ENCODE data around the gene OPTN. TPM values are rescaled to one million over a fixed set of nuclear protein-coding genes. Genes with fewer than 3 reads are reported as not detected.
A peak's percentile ranks its signal among the peaks of the same experiment; 100 is the strongest.
"Not testable (repeated sequence)": the region's sequence is repeated elsewhere in the genome, so short reads cannot be mapped to it uniquely, and the experiment has no call there.

OPTN gene
- polyA plus RNA-seq, 1 donor, result 30.3 TPM

- no peak for DNase-seq (ENCODE audit: low read depth)
These were observed 10.6 kb upstream of the OPTN start for GRCh38 chr10:13089345-13089744.

GRCh38 chr10:13090289-13090688, 9.7 kb upstream of the OPTN start:
- no peak for DNase-seq (ENCODE audit: low read depth)

GRCh38 chr10:13091801-13092200, 8.2 kb upstream of the OPTN start:
- DNase-seq (ENCODE audit: low read depth), result no peak

GRCh38 chr10:13092291-13093102, 7.5 kb upstream of the OPTN start:
- DNase-seq (ENCODE audit: low read depth), result peak; percentile 74

GRCh38 chr10:13094082-13094481, 5.9 kb upstream of the OPTN start:
- not testable (repeated sequence) for DNase-seq (ENCODE audit: low read depth)

- DNase-seq (ENCODE audit: low read depth), result no peak
These were observed 4.9 kb upstream of the OPTN start for GRCh38 chr10:13095094-13095493.

GRCh38 chr10:13095929-13096328, 4.0 kb upstream of the OPTN start:
- DNase-seq (ENCODE audit: low read depth), result no peak

GRCh38 chr10:13099144-13099665, 758 bp upstream of the OPTN start:
- DNase-seq (ENCODE audit: low read depth), result peak; percentile 67

GRCh38 chr10:13100349-13101294, 659 bp downstream of the OPTN start:
- DNase-seq (ENCODE audit: low read depth), result no peak

GRCh38 chr10:13102002-13102794, 2.2 kb downstream of the OPTN start:
- DNase-seq (ENCODE audit: low read depth), result no peak

- no peak for DNase-seq (ENCODE audit: low read depth)
These were observed 3.6 kb downstream of the OPTN start for GRCh38 chr10:13103554-13103953.

GRCh38 chr10:13104697-13105096, 4.7 kb downstream of the OPTN start:
- DNase-seq (ENCODE audit: low read depth), result no peak

- DNase-seq (ENCODE audit: low read depth), result no peak
These were observed 5.2 kb downstream of the OPTN start for GRCh38 chr10:13105184-13105583.

GRCh38 chr10:13106387-13107045, 6.6 kb downstream of the OPTN start:
- DNase-seq (ENCODE audit: low read depth), result no peak

GRCh38 chr10:13110908-13111307, 10.9 kb downstream of the OPTN start:
- DNase-seq (ENCODE audit: low read depth), result no peak

GRCh38 chr10:13113544-13113943, 13.6 kb downstream of the OPTN start:
- no peak for DNase-seq (ENCODE audit: low read depth)

- no peak for DNase-seq (ENCODE audit: low read depth)
These were observed 16.2 kb downstream of the OPTN start for GRCh38 chr10:13115832-13116803.

- no peak for DNase-seq (ENCODE audit: low read depth)
These were observed 18.1 kb downstream of the OPTN start for GRCh38 chr10:13117841-13118783.
